IgD-negative memory B cell (primary cell): ENCODE measurements around the gene GBP6. TPM values are rescaled to one million over a fixed set of nuclear protein-coding genes. Genes with fewer than 3 reads are reported as not detected.
"Not testable (repeated sequence)": the region's sequence is repeated elsewhere in the genome, so short reads cannot be mapped to it uniquely, and the experiment has no call there.

Experiments
- H3K27ac Mint-ChIP-seq, 3 donors: one replicate each; pipeline ENCODE4 v1.8.0; 2020 to 2022; ENCODE audit warnings: mild to moderate bottlenecking in 3 of 3, mixed read lengths in 3 of 3, moderate library complexity in 1 of 3
- H3K27me3 Mint-ChIP-seq: one replicate; pipeline ENCODE4 v1.8.0; 2021; ENCODE audit warnings: mixed read lengths
- H3K36me3 Mint-ChIP-seq: one replicate; pipeline ENCODE4 v1.8.0; 2020; ENCODE audit warnings: mild to moderate bottlenecking, mixed read lengths
- H3K4me1 Mint-ChIP-seq, 3 donors: one replicate each; pipeline ENCODE4 v1.8.0; 2020 to 2022; ENCODE audit warnings: mixed read lengths in 3 of 3, mild to moderate bottlenecking in 1 of 3
- H3K4me3 Mint-ChIP-seq, 4 donors: one replicate each; pipeline ENCODE4 v1.8.0; 2020 to 2022; ENCODE audit warnings: mild to moderate bottlenecking in 4 of 4, mixed read lengths in 4 of 4, moderate library complexity in 3 of 4
- H3K9me3 Mint-ChIP-seq, 3 donors: one replicate each; pipeline ENCODE4 v1.8.0; 2020 to 2021; ENCODE audit warnings: mixed read lengths in 3 of 3, mild to moderate bottlenecking in 1 of 3
- polyA plus RNA-seq: library from polyadenylated mRNA; unstranded; fragments of 300-500 nt; fragmentation: Illumina TruSeq; gene quantifications from one replicate; pipeline ENCODE4 v1.2.3, GENCODE V29; 2021

GBP6 gene
- polyA plus RNA-seq, 1 donor from 2014 or later: not detected

- Mint-ChIP-seq H3K4me1 (peaks cover 0 to 6% (median 4%) of the 10 kb centered on the region in 3 donors), H3K36me3 (peaks cover 2% of the 10 kb centered on the region), H3K27me3 (peaks cover 14% of the 10 kb centered on the region), H3K4me3 (no peak overlapping the region), H3K27ac (no peak overlapping the region), H3K9me3 (peaks cover 0 to 5% (median 0%) of the 10 kb centered on the region in 3 donors)
These were observed 41.5 kb downstream of the GBP6 start for GRCh38 chr1:89405275-89405929.

GRCh38 chr1:89407360-89407759 is 43.5 kb downstream of the GBP6 start:
- Mint-ChIP-seq H3K27ac (no peak overlapping the region), H3K36me3 (peaks cover 2% of the 10 kb centered on the region), H3K4me3 (no peak overlapping the region), H3K9me3 (peaks cover 0 to 1% (median 0%) of the 10 kb centered on the region in 3 donors), H3K27me3 (peaks cover 15% of the 10 kb centered on the region), H3K4me1 (peaks cover 0 to 6% (median 4%) of the 10 kb centered on the region in 3 donors)

- H3K4me1 Mint-ChIP-seq, H3K9me3 Mint-ChIP-seq, H3K4me3 Mint-ChIP-seq, H3K36me3 Mint-ChIP-seq, H3K27ac Mint-ChIP-seq: not testable (repeated sequence)
- H3K27me3 Mint-ChIP-seq: peaks cover 13% of the 10 kb centered on the region
These were observed 43.9 kb downstream of the GBP6 start for GRCh38 chr1:89407768-89408167.

- no peak overlapping the region for H3K4me3 Mint-ChIP-seq
- H3K36me3 Mint-ChIP-seq: no peaks in the 10 kb centered on the region
- no peaks in the 10 kb centered on the region for H3K9me3 Mint-ChIP-seq
- no peak overlapping the region for H3K27ac Mint-ChIP-seq
- H3K27me3 Mint-ChIP-seq: peaks cover 19% of the 10 kb centered on the region
- peaks cover 0 to 3% (median 0%) of the 10 kb centered on the region in 3 donors for H3K4me1 Mint-ChIP-seq
These were observed 61.2 kb downstream of the GBP6 start for GRCh38 chr1:89425056-89425455.

- H3K4me3 Mint-ChIP-seq: no peak overlapping the region
- H3K4me1 Mint-ChIP-seq: peaks cover 0 to 3% (median 0%) of the 10 kb centered on the region in 3 donors
- H3K27ac Mint-ChIP-seq: peak overlapping the region in 1 of 3 donors; percentile 39
- no peaks in the 10 kb centered on the region for H3K9me3 Mint-ChIP-seq
- H3K27me3 Mint-ChIP-seq: peaks cover 15% of the 10 kb centered on the region
- H3K36me3 Mint-ChIP-seq: no peaks in the 10 kb centered on the region
These were observed 65.2 kb downstream of the GBP6 start for GRCh38 chr1:89429062-89429461.

GRCh38 chr1:89429681-89430080 is 65.8 kb downstream of the GBP6 start:
- not testable (repeated sequence) for H3K4me3 Mint-ChIP-seq, H3K36me3 Mint-ChIP-seq, H3K4me1 Mint-ChIP-seq, H3K27ac Mint-ChIP-seq, H3K9me3 Mint-ChIP-seq
- peaks cover 15% of the 10 kb centered on the region for H3K27me3 Mint-ChIP-seq

GRCh38 chr1:89433421-89433820 is 69.6 kb downstream of the GBP6 start:
- Mint-ChIP-seq H3K9me3 (peaks cover 0 to 4% (median 2%) of the 10 kb centered on the region in 3 donors), H3K4me3 (no peak overlapping the region), H3K4me1 (peaks cover 0 to 3% (median 0%) of the 10 kb centered on the region in 3 donors), H3K36me3 (no peaks in the 10 kb centered on the region), H3K27ac (no peak overlapping the region), H3K27me3 (peaks cover 9% of the 10 kb centered on the region)

GRCh38 chr1:89434058-89434780 is 70.4 kb downstream of the GBP6 start:
- H3K9me3 Mint-ChIP-seq, H3K27me3 Mint-ChIP-seq, H3K27ac Mint-ChIP-seq, H3K4me3 Mint-ChIP-seq, H3K36me3 Mint-ChIP-seq, H3K4me1 Mint-ChIP-seq: not testable (repeated sequence)

Other genes starting within 250 kb of the GBP6 start
- gene GBP2, start 237.9 kb upstream of the GBP6 start, polyA plus RNA-seq: 9.4 TPM
- gene GBP7, start 188.1 kb upstream of the GBP6 start, polyA plus RNA-seq: not detected
- gene GBP4, start 165.1 kb upstream of the GBP6 start, polyA plus RNA-seq: 10.1 TPM
- gene GBP5, start 91.2 kb upstream of the GBP6 start, polyA plus RNA-seq: 8.9 TPM
- 12.6 TPM for gene LRRC8B, start 160.8 kb downstream of the GBP6 start, polyA plus RNA-seq